GM12878 (cell line): ENCODE data around the gene IMMT. TPM values are rescaled to one million over a fixed set of nuclear protein-coding genes. Genes with fewer than 3 reads are reported as not detected.

Experiments used
- ATAC-seq: fragments of 200-7000 bp; cut with Tn5 transposase; 3 replicates; pipeline ENCODE4 v1.9.1; 2020; ENCODE audit warnings: mild to moderate bottlenecking, moderate library complexity
- BruUV-seq: library from RNA; stranded (reverse); fragments of 400-500 nt; replicated peaks from 2 replicates; lab custom pipeline; 2021; lab: Mats Ljungman, UMichigan
- CTCF ChIA-PET: fragments of 300-600 bp; sonication (Branson Sonifier 250); formaldehyde crosslinking; extraction: SDS; loops from one replicate; lab custom pipeline; 2021; ENCODE audit warnings: inconsistent platforms; lab: Yijun Ruan, JAX
- POLR2A ChIA-PET: fragments of 350-600 bp; formaldehyde crosslinking; extraction: SDS; loops from one replicate; lab custom pipeline; 2021; ENCODE audit warnings: inconsistent platforms; lab: Charles Lee
- RAD21 ChIA-PET: fragments of 300-600 bp; sonication (Branson Sonifier 250); formaldehyde crosslinking; loops from one replicate; lab custom pipeline; 2023; ENCODE audit warnings: antibody characterized with exemption; ENCODE audit not compliant: unreplicated experiment; lab: Charles Lee
- SMC1A ChIA-PET: fragments of 300-600 bp; sonication (Branson Sonifier 250); formaldehyde crosslinking; loops from one replicate; lab custom pipeline; 2023; ENCODE audit not compliant: unreplicated experiment, uncharacterized antibody; lab: Charles Lee
- DNase-seq: peaks from one replicate; pipeline ENCODE4 v3.0.0-alpha.2; 2011; ENCODE audit warnings: low read depth, low spot score
- FAIRE-seq: peaks from 3 replicates; lab custom pipeline; 2011; peaks lifted over from hg19 to GRCh38; lab: Jason Lieb, UNC
- H2AFZ ChIP-seq: 2 replicates; pipeline ENCODE4 v1.6.0; 2011; ENCODE audit warnings: low read depth, low read length, control low read depth; ENCODE audit not compliant: control insufficient read depth
- H3K27ac ChIP-seq: 2 replicates; pipeline ENCODE4 v1.5.1; 2011; ENCODE audit warnings: control low read depth; ENCODE audit not compliant: control insufficient read depth, insufficient read depth
- H3K27me3 ChIP-seq, 2 experiments: replicated peaks in 1 of 2; 2 replicates each; pipeline versions ENCODE4 v1.6.0 to v1.6.1; 2011; ENCODE audit warnings: low read length in 1 of 2; ENCODE audit not compliant: control insufficient read depth in 2 of 2, insufficient read depth in 2 of 2
- H3K36me3 ChIP-seq, 2 experiments: 2 replicates each; pipeline ENCODE4 v1.5.1; 2011; ENCODE audit warnings: low read length in 1 of 2; ENCODE audit not compliant: control insufficient read depth in 2 of 2, insufficient read depth in 2 of 2
- H3K4me1 ChIP-seq: 2 replicates; pipeline ENCODE4 v1.6.1; 2011; ENCODE audit warnings: mild to moderate bottlenecking, low read length, moderate library complexity, mixed read lengths; ENCODE audit not compliant: control insufficient read depth, insufficient read depth
- H3K4me2 ChIP-seq: 2 replicates; pipeline ENCODE4 v1.6.0; 2011; ENCODE audit warnings: control low read depth; ENCODE audit not compliant: control insufficient read depth, insufficient read depth
- H3K4me3 ChIP-seq: fragments of 200-600 bp; sonication (generic); 2 replicates; pipeline ENCODE4 v1.5.1; 2016
- H3K79me2 ChIP-seq: 2 replicates; pipeline ENCODE4 v1.6.0; 2011; ENCODE audit warnings: low read length; ENCODE audit not compliant: control insufficient read depth, insufficient read depth
- H3K9ac ChIP-seq: 2 replicates; pipeline ENCODE4 v1.8.0; 2011; ENCODE audit warnings: low read length, control low read depth, mixed read lengths; ENCODE audit not compliant: control insufficient read depth, insufficient read depth
- H3K9me3 ChIP-seq: replicated peaks from 3 replicates; pipeline ENCODE4 v1.5.1; 2011; ENCODE audit warnings: mild to moderate bottlenecking, low read length; ENCODE audit not compliant: control insufficient read depth, insufficient read depth
- H4K20me1 ChIP-seq: 2 replicates; pipeline ENCODE4 v1.6.0; 2011; ENCODE audit not compliant: control insufficient read depth, insufficient read depth
- E4F1 ChIP-seq: fragments of 450-650 bp; IDR thresholded peaks from 2 replicates; pipeline ENCODE4 v1.6.1; 2018; ENCODE audit warnings: borderline replicate concordance, mild to moderate bottlenecking; ENCODE audit not compliant: partially characterized antibody
- IKZF2 ChIP-seq, 2 experiments: fragments of 450-650 bp; IDR thresholded peaks; 2 replicates each; pipeline ENCODE4 v1.6.1; 2017; ENCODE audit warnings: mild to moderate bottlenecking in 2 of 2, moderate library complexity in 2 of 2
- MEF2A ChIP-seq: IDR thresholded peaks from 2 replicates; pipeline ENCODE4 v1.6.1; 2011; ENCODE audit warnings: low read depth, mild to moderate bottlenecking, low read length, moderate library complexity; ENCODE audit not compliant: insufficient read depth
- POLR2AphosphoS5 ChIP-seq: IDR thresholded peaks from 2 replicates; pipeline ENCODE4 v1.6.1; 2011; ENCODE audit warnings: mild to moderate bottlenecking, low read length, inconsistent platforms
- SMAD5 ChIP-seq: IDR thresholded peaks from 2 replicates; pipeline ENCODE4 v1.6.1; 2016; ENCODE audit warnings: antibody characterized with exemption, low read depth
- TAF1 ChIP-seq: IDR thresholded peaks from 2 replicates; pipeline ENCODE4 v1.6.1; 2011; ENCODE audit warnings: mild to moderate bottlenecking, low read depth, low read length, borderline replicate concordance
- TCF12 ChIP-seq: IDR thresholded peaks from 2 replicates; pipeline ENCODE4 v1.6.1; 2011; ENCODE audit warnings: low read depth, mild to moderate bottlenecking, low read length
- ZBTB40 ChIP-seq: fragments of 450-650 bp; IDR thresholded peaks from 2 replicates; pipeline ENCODE4 v1.6.1; 2016; ENCODE audit warnings: mild to moderate bottlenecking, moderate library complexity, borderline replicate concordance
- ZNF207 ChIP-seq: fragments of 450-650 bp; IDR thresholded peaks from 2 replicates; pipeline ENCODE4 v1.6.1; 2014; ENCODE audit warnings: antibody characterized with exemption, mild to moderate bottlenecking, borderline replicate concordance
- ZZZ3 ChIP-seq: IDR thresholded peaks from 2 replicates; pipeline ENCODE4 v1.6.1; 2011; ENCODE audit warnings: low read depth; ENCODE audit not compliant: control insufficient read depth, insufficient read length
- WGBS: methylation state at CpG from one replicate; pipeline ENCODE4 v1.1.6; 2016; ENCODE audit warnings: low lambda C conversion rate; ENCODE audit not compliant: insufficient replicate concordance, insufficient coverage; ENCODE audit errors: missing lambda C conversion rate; 5-methylcytosine and 5-hydroxymethylcytosine counted together
- in situ Hi-C: fragments of 300-500 bp; cut with MboI; formaldehyde crosslinking; loops from 9 replicates; pipeline ENCODE4 v1.14.3; 2018; ENCODE audit warnings: mixed read lengths
- intact Hi-C: fragments of 100-400 bp; cut with micrococcal nuclease; formaldehyde crosslinking; loops from one replicate; pipeline ENCODE4 v1.14.2; 2022; ENCODE audit not compliant: unreplicated experiment
- polyA plus RNA-seq, 11 experiments: library from polyadenylated mRNA; depleted of rRNA in 4 of 11; unstranded in 6 of 11; stranded (reverse) in 5 of 11; fragments of >200 nt; fragmentation: Nextera tagmentation in 4 of 11; fragmentation: Illumina TruSeq in 1 of 11; extraction: Ambion mirVana in 4 of 11; extraction: Trizol in 1 of 11; gene quantifications; 1 replicate in 1 of 11; 2 replicates in 10 of 11; pipeline versions ENCODE4 v1.2.1 to v1.2.3, GENCODE V29; 2011 to 2016; ENCODE audit warnings: inconsistent platforms in 2 of 11, missing spikeins in 2 of 11, low read depth in 1 of 11
- total RNA-seq, 4 experiments: library from RNA; depleted of rRNA in 3 of 4; stranded (reverse); fragments of >200 nt in 3 of 4; fragmentation: Illumina TruSeq in 1 of 4; extraction: Trizol in 1 of 4; gene quantifications; 2 replicates each; pipeline versions ENCODE4 v1.2.1 to v1.2.3, GENCODE V29; 2013 to 2021
- TF ChIP-seq, protein P1 (sequence below): IDR thresholded peaks from 2 replicates; pipeline ENCODE4 v1.6.1; 2011; ENCODE audit warnings: borderline replicate concordance, low read depth, mild to moderate bottlenecking, moderate library complexity, mixed read lengths, low read length; ENCODE audit not compliant: insufficient read depth; ENCODE audit errors: extremely low read length
- TF ChIP-seq, protein P2 (sequence below), 3 experiments: IDR thresholded peaks in 2 of 3; conservative IDR thresholded peaks in 1 of 3; 2 replicates each; pipeline ENCODE4 v1.5.1; 2011; ENCODE audit warnings: low read depth in 3 of 3, low read length in 3 of 3, mild to moderate bottlenecking in 3 of 3, control low read depth in 2 of 3, moderate library complexity in 2 of 3, inconsistent platforms in 1 of 3, mixed read lengths in 1 of 3; ENCODE audit not compliant: control insufficient read depth in 2 of 3, insufficient read depth in 1 of 3; ENCODE audit errors: extremely low read depth in 1 of 3
- TF ChIP-seq, protein P3 (sequence below): fragments of 450-650 bp; IDR thresholded peaks from 2 replicates; pipeline ENCODE4 v1.6.1; 2014; ENCODE audit warnings: mild to moderate bottlenecking

The IMMT gene
- total and polyA plus RNA-seq, 10 of the 15 experiments (the other 5 are each of a cell fraction or from before 2014, with no cell fraction given): 78.4 to 149 (median 98.7) TPM

DNA sequence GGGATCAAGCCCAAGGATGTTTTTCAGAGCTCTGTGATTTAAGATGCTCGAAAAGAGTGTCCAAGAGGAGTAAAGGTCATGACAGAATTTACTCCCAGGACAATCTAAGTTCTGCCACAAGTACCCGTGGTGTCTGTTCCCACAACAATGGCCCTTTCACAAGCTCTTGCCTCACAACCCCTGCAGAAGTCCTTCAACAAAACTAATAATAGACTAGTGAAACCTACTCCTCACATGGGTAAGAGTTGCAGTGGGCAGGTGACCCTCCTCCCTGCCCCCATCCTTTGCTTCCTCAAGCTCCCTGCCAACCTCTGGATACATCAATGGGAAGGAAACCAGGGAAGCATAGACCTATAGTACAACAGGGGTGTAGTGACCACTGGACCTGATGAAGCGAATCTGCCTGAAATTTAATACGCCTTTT, 54.3 kb downstream of the IMMT start:
- 82% methylated on average over 4 of the region's 4 CpGs for WGBS
- DNase-seq: no peak
- no peaks in the 10 kb centered on the region for H4K20me1 ChIP-seq
- ChIA-PET CTCF (no interaction called here), POLR2A (no interaction called here), SMC1A (interaction anchor here (0.9 kb wide), 1 partner anchor 21 kb away, joined by 3 read pairs; no protein-coding TSS in a partner anchor), RAD21 (interaction anchor here (0.6 kb wide), 1 partner anchor 298 kb away, joined by 3 read pairs; no protein-coding TSS in a partner anchor)
- in situ Hi-C loops (no loop called here), intact Hi-C loops (no loop called here)
- H3K9me3 ChIP-seq: no peaks in the 10 kb centered on the region
- BruUV-seq: TSS peak; percentile 11
- no peaks in the 10 kb centered on the region for H3K27me3 ChIP-seq
- no peaks in the 10 kb centered on the region for H3K4me1 ChIP-seq
- no peaks in the 10 kb centered on the region for H3K79me2 ChIP-seq
- H3K4me3 ChIP-seq: no peak overlapping the region
- no peak overlapping the region for H3K4me2 ChIP-seq
- no peak overlapping the region for H2AFZ ChIP-seq
- peaks cover 17 to 27% of the 10 kb centered on the region in 2 experiments for H3K36me3 ChIP-seq
- H3K9ac ChIP-seq: no peak overlapping the region
- ATAC-seq: no peak
- H3K27ac ChIP-seq: no peak overlapping the region
- FAIRE-seq: no peak
- TF ChIP-seq ZNF207 (no peak), ZZZ3 (no peak), TAF1 (no peak), SMAD5 (0 out of 2 replicates have a peak, but pooled peaks have one; percentile 3), MEF2A (no peak), IKZF2 (IDR thresholded peaks at IDR 0.05) (no peak), E4F1 (no peak), POLR2AphosphoS5 (peak; percentile 47; the same call in 1 of the 2 replicates), TCF12 (no peak), ZBTB40 (no peak)
- TF ChIP-seq, protein P1, sequence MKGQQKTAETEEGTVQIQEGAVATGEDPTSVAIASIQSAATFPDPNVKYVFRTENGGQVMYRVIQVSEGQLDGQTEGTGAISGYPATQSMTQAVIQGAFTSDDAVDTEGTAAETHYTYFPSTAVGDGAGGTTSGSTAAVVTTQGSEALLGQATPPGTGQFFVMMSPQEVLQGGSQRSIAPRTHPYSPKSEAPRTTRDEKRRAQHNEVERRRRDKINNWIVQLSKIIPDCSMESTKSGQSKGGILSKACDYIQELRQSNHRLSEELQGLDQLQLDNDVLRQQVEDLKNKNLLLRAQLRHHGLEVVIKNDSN: no peak
- TF ChIP-seq, protein P2, sequence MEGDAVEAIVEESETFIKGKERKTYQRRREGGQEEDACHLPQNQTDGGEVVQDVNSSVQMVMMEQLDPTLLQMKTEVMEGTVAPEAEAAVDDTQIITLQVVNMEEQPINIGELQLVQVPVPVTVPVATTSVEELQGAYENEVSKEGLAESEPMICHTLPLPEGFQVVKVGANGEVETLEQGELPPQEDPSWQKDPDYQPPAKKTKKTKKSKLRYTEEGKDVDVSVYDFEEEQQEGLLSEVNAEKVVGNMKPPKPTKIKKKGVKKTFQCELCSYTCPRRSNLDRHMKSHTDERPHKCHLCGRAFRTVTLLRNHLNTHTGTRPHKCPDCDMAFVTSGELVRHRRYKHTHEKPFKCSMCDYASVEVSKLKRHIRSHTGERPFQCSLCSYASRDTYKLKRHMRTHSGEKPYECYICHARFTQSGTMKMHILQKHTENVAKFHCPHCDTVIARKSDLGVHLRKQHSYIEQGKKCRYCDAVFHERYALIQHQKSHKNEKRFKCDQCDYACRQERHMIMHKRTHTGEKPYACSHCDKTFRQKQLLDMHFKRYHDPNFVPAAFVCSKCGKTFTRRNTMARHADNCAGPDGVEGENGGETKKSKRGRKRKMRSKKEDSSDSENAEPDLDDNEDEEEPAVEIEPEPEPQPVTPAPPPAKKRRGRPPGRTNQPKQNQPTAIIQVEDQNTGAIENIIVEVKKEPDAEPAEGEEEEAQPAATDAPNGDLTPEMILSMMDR (IDR thresholded peaks at IDR 0.05 in 2 of 3, conservative IDR thresholded peaks at IDR 0.05 in 1 of 3; ENCODE audit: control insufficient read depth in 2 of 3, extremely low read depth in 1 of 3, insufficient read depth in 1 of 3, low read depth in 3 of 3, low read length in 3 of 3): no peak
- TF ChIP-seq, protein P3, sequence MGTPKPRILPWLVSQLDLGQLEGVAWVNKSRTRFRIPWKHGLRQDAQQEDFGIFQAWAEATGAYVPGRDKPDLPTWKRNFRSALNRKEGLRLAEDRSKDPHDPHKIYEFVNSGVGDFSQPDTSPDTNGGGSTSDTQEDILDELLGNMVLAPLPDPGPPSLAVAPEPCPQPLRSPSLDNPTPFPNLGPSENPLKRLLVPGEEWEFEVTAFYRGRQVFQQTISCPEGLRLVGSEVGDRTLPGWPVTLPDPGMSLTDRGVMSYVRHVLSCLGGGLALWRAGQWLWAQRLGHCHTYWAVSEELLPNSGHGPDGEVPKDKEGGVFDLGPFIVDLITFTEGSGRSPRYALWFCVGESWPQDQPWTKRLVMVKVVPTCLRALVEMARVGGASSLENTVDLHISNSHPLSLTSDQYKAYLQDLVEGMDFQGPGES: no peak
